Suprapubic skin (tissue), 4 donors: ENCODE measurements around the gene PILRB. TPM values are rescaled to one million over a fixed set of nuclear protein-coding genes. Genes with fewer than 3 reads are reported as not detected.
"Not testable (repeated sequence)": the region's sequence is repeated elsewhere in the genome, so short reads cannot be mapped to it uniquely, and the experiment has no call there.

Experiments
- DNase-seq, 2 donors: peaks; one replicate each; pipeline ENCODE4 v3.0.0-alpha.2; 2019; ENCODE audit warnings: low spot score in 2 of 2
- H3K27ac ChIP-seq: fragments of 200-600 bp; sonication (generic); one replicate; pipeline ENCODE4 v1.5.1; 2019
- H3K27me3 ChIP-seq: fragments of 200-600 bp; sonication (generic); one replicate; pipeline ENCODE4 v1.5.1; 2019
- H3K36me3 ChIP-seq: fragments of 200-600 bp; sonication (generic); one replicate; pipeline ENCODE4 v1.5.1; 2019
- H3K4me1 ChIP-seq: fragments of 200-600 bp; sonication (generic); one replicate; pipeline ENCODE4 v1.5.1; 2019
- H3K4me3 ChIP-seq: fragments of 200-600 bp; sonication (generic); one replicate; pipeline ENCODE4 v1.5.1; 2019; ENCODE audit warnings: mild to moderate bottlenecking
- H3K9me3 ChIP-seq: fragments of 200-600 bp; sonication (generic); one replicate; pipeline ENCODE4 v1.5.1; 2019
- EP300 ChIP-seq: sonication (generic); formaldehyde crosslinking; IDR thresholded peaks from one replicate; pipeline ENCODE4 v1.6.1; 2017; ENCODE audit warnings: antibody characterized with exemption
- POLR2A ChIP-seq, 2 donors: fragments of 450-650 bp; IDR thresholded peaks; one replicate each; pipeline ENCODE4 v1.6.1; 2017; ENCODE audit warnings: antibody characterized with exemption in 2 of 2, mild to moderate bottlenecking in 2 of 2, moderate library complexity in 2 of 2
- POLR2AphosphoS5 ChIP-seq, 3 donors: sonication (generic); formaldehyde crosslinking; IDR thresholded peaks; one replicate each; pipeline ENCODE4 v1.6.1; 2017; ENCODE audit warnings: antibody characterized with exemption in 3 of 3
- WGBS: methylation state at CpG from one replicate; pipeline ENCODE4 v1.1.5; 2018; 5-methylcytosine and 5-hydroxymethylcytosine counted together
- total RNA-seq, 4 donors: library from RNA; depleted of rRNA; stranded (reverse); fragments of >200 nt; gene quantifications; one replicate each; pipeline ENCODE4 v1.1.0, GENCODE V29; 2016
- TF ChIP-seq, protein P1 (sequence below), 2 donors: fragments of 200-600 bp in 1 of 2; fragments of 450-650 bp in 1 of 2; sonication (generic) in 1 of 2; IDR thresholded peaks; one replicate each; pipeline ENCODE4 v1.5.1; 2016 to 2019; ENCODE audit warnings: antibody characterized with exemption in 2 of 2, mild to moderate bottlenecking in 1 of 2, moderate library complexity in 1 of 2

The PILRB gene
- total RNA-seq, 4 donors from 2014 or later, result 40.8 to 125 (median 63.1) TPM

DNA sequence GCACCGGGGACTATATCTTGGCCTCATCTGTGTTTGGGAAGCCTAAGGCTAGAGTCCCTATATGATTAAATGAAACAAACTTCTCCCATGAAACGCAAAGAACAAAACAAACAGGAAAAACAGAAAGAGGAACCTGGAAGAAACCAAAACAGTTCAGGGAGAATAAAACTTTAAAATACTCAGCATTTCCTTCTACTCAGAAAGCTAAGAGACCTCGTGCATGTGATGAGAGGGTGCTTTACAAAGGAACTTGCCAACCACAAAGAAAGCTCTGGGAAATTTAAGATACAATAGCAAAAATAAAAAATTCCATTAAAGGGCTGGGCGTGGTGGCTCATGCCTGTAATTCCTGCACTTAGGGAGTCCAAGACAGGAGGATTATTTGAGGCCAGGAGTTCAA lies 22.3 kb downstream of the PILRB start:
- Histone ChIP-seq H3K36me3 (no peaks in the 10 kb centered on the region), H3K4me1 (no peaks in the 10 kb centered on the region), H3K27me3 (no peaks in the 10 kb centered on the region), H3K4me3 (no peak overlapping the region), H3K9me3 (no peaks in the 10 kb centered on the region), H3K27ac (peak overlapping the region; percentile 5)
- WGBS, result 66% methylated on average over 4 of the region's 4 CpGs
- TF ChIP-seq POLR2AphosphoS5 (IDR thresholded peaks at IDR 0.05), result no peak
- TF ChIP-seq POLR2A (IDR thresholded peaks at IDR 0.05), result no peak
- DNase-seq, result no peak

DNA sequence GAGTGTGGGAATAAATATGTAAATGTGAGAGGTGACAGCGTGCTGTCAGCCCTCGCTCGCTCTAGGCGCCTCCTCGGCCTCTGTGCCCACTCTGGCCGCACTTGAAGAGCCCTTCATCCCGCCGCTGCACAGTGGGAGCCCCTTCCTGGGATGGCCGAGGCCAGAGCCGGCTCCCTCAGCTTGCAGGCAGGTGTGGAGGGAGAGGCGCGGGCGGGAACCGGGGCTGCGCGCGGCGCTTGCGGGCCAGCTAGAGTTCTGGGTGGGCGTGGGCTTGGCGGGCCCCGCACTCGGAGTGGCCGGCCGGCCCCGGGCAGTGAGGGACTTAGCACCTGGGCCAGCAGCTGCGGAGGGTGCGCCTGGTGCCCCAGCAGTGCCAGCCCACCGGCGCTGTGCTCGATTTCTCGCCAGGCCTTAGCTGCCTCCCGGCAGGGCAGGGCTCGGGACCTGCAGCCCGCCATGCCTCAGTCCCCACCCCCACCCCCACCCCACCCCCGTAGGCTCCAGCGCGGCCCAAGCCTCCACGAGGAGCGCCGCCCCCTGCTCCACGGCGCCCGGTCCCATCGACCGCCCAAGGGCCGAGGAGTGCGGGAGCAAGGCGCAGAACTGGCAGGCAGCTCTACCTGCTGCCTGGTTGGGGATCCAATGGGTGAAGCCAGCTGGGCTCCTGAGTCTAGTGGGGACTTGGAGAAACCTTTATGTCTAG lies 23.8 kb downstream of the PILRB start:
- WGBS, result 87% methylated on average over 10 of the region's 49 CpGs

DNA sequence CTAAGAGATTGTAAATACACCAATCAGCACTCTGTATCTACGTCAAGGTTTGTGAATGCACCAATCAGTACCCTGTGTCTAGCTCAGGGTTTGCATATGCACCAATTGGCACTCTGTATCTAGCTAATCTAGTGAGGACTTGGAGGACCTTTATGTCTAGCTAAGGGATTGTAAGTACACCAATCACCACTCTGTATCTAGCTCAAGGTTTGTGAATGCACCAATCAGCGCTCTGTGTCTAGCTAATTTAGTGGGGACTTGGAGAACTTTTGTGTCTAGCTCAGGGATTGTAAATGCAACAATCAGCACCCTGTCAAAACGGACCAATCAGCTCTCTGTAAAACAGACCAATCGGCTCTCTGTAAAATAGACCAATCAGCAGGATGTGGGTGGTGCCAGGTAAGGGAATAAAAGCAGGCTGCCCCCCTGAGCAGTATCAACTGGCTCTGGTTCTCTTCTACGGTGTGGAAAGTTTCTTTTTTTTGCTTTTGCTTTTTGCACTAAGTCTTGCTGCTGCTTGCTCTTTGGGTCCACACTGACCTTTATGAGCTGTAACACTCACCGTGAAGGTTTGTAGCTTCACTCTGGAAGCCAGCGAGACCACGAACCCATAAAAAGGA lies 24.4 kb downstream of the PILRB start:
- H3K4me1 ChIP-seq, DNase-seq, H3K36me3 ChIP-seq, H3K27me3 ChIP-seq, H3K9me3 ChIP-seq, H3K27ac ChIP-seq, H3K4me3 ChIP-seq: not testable (repeated sequence)
- WGBS, result 89% methylated on average over 8 of the region's 8 CpGs

More for the DNA sequence above, 23.8 kb downstream of the PILRB start:
- not testable (repeated sequence) for H3K9me3 ChIP-seq, H3K27me3 ChIP-seq, H3K27ac ChIP-seq, H3K4me3 ChIP-seq, H3K4me1 ChIP-seq, DNase-seq, H3K36me3 ChIP-seq

DNA sequence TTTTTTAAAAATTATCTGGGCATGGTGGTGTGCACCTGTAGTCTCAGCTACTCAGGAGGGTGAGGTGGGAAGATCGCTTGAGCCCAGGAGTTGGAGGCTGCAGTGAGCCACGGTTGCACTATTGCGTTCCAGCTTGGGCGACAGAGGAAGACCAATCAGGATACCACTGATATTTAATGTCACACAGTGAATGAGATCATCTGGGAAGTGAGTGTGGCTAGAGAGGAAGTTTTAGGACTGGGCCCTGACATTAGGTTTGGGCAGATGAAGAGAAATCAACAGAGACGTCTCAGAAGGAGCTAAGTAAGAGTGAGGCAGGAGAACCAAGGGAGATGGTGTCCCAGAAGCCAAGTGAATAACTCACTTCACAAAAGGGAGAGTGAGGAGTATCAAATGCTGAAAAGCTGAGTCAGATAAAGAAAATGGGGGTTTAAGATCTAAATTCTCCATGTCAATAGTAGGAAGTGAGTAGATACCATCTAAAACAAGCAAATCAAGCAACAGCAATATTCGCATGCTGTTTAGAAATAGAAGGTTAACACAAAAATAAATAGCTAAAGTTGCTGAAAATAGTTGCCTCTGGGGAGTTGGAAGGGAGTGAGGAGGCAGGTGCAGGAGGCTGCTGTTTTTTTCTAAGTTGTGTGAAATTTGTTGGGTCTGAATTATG lies 26.8 kb downstream of the PILRB start:
- WGBS, result 65% methylated on average over 6 of the region's 6 CpGs
- Histone ChIP-seq H3K4me1 (peaks cover 3% of the 10 kb centered on the region), H3K9me3 (no peaks in the 10 kb centered on the region), H3K36me3 (no peaks in the 10 kb centered on the region), H3K27me3 (no peaks in the 10 kb centered on the region), H3K27ac (no peak overlapping the region), H3K4me3 (no peak overlapping the region)
- DNase-seq, result no peak
- TF ChIP-seq, protein P1, sequence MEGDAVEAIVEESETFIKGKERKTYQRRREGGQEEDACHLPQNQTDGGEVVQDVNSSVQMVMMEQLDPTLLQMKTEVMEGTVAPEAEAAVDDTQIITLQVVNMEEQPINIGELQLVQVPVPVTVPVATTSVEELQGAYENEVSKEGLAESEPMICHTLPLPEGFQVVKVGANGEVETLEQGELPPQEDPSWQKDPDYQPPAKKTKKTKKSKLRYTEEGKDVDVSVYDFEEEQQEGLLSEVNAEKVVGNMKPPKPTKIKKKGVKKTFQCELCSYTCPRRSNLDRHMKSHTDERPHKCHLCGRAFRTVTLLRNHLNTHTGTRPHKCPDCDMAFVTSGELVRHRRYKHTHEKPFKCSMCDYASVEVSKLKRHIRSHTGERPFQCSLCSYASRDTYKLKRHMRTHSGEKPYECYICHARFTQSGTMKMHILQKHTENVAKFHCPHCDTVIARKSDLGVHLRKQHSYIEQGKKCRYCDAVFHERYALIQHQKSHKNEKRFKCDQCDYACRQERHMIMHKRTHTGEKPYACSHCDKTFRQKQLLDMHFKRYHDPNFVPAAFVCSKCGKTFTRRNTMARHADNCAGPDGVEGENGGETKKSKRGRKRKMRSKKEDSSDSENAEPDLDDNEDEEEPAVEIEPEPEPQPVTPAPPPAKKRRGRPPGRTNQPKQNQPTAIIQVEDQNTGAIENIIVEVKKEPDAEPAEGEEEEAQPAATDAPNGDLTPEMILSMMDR (IDR thresholded peaks at IDR 0.05), result no peak
- TF ChIP-seq POLR2A (IDR thresholded peaks at IDR 0.05) (no peak), EP300 (no peak), POLR2AphosphoS5 (IDR thresholded peaks at IDR 0.05) (no peak)

DNA sequence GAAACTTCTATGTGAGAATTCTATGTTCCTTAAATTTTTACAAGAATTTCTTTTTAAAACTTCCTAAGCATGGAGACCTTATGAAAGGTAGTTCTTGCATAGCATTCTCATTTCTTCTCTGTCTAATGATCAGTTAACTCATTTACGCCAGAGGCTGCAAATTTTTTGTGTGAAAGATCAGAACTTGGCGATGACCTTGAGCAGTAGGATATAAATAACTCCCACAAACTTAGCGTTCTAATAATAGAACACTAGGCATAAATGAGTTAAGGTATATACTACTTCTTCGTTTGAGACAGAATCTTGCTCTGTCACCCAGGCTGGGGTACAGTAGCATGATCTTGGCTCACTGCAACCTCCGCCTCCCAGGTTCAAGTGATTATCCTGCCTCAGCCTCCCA lies 29.0 kb downstream of the PILRB start:
- DNase-seq, result no peak
- H3K4me1 ChIP-seq, result peaks cover 3% of the 10 kb centered on the region
- no peaks in the 10 kb centered on the region for H3K9me3 ChIP-seq
- H3K36me3 ChIP-seq, result no peaks in the 10 kb centered on the region
- no peak overlapping the region for H3K4me3 ChIP-seq
- no peaks in the 10 kb centered on the region for H3K27me3 ChIP-seq
- WGBS, result 51% methylated on average over 5 of the region's 5 CpGs
- no peak overlapping the region for H3K27ac ChIP-seq
- no peak for TF ChIP-seq POLR2AphosphoS5 (IDR thresholded peaks at IDR 0.05)

DNA sequence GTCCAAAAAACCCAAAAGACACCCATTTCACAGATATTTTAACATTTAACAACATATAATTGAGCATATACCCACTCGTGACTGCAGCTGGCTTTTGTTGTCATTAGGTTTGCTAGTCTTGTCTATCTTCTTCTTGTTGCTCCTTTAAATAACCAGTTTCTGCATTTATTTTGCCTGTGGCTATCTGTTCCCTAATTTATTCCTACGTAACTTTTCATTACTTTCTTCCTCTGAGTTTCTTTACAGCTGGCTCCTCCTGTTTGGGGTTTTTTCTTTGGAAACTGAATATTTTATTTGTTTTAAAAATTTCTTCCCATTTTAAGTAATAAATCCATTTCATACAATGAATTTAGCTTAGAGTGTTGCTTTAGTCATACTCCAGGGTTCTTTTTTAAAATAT lies 29.8 kb downstream of the PILRB start:
- Histone ChIP-seq H3K9me3 (no peaks in the 10 kb centered on the region), H3K27ac (no peak overlapping the region), H3K36me3 (no peaks in the 10 kb centered on the region), H3K27me3 (no peaks in the 10 kb centered on the region), H3K4me3 (no peak overlapping the region), H3K4me1 (peaks cover 3% of the 10 kb centered on the region)
- DNase-seq, result no peak
- TF ChIP-seq, protein P1 (IDR thresholded peaks at IDR 0.05), result no peak
- TF ChIP-seq POLR2A (IDR thresholded peaks at IDR 0.05), result no peak
- no peak for TF ChIP-seq EP300
- TF ChIP-seq POLR2AphosphoS5 (IDR thresholded peaks at IDR 0.05), result no peak
- 51% methylated on average over 2 of the region's 2 CpGs for WGBS

DNA sequence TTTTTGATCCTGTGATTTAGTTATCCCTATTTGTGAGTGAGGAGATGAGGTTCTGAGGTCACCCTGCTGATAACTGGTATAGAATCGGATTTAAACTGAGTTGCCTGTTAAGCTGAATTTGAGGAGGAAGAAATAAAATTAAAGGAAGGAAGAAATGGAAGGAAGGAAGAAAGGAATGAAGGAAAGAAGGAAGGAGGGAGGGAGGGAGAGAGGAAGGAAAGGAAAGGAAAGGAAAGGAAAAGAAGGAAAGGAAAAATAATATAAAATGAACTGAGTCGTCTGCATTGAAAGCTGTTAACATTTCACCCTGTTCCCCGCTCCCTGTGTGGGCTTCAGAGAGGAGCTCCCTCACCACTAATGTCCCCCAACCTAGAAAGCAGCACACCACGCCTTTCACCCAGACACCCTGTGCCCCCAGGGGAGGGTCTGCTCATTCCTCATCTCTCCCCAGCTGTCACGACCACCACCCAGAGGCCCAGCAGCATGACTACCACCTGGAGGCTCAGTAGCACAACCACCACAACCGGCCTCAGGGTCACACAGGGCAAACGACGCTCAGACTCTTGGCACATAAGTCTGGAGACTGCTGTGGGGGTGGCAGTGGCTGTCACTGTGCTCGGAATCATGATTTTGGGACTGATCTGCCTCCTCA lies 31.6 kb downstream of the PILRB start:
- peaks cover 3% of the 10 kb centered on the region for H3K4me1 ChIP-seq
- no peak overlapping the region for H3K27ac ChIP-seq
- H3K27me3 ChIP-seq, result no peaks in the 10 kb centered on the region
- H3K9me3 ChIP-seq, result no peaks in the 10 kb centered on the region
- no peaks in the 10 kb centered on the region for H3K36me3 ChIP-seq
- DNase-seq, result no peak
- TF ChIP-seq POLR2A (IDR thresholded peaks at IDR 0.05), result no peak
- TF ChIP-seq, protein P1 (IDR thresholded peaks at IDR 0.05), result no peak
- no peak for TF ChIP-seq POLR2AphosphoS5 (IDR thresholded peaks at IDR 0.05)
- no peak for TF ChIP-seq EP300
- WGBS, result 81% methylated on average over 6 of the region's 9 CpGs
- H3K4me3 ChIP-seq, result no peak overlapping the region
